ENCODE results near the gene ATP11B.

- TF ChIP-seq CTCF (tag by site-specific recombination; IDR thresholded peaks at IDR 0.05) (no peak), ZNF350 (tag by site-specific recombination; IDR thresholded peaks at IDR 0.05) (no peak), INSM2 (tag by site-specific recombination; IDR thresholded peaks at IDR 0.05) (no peak), KLF9 (tag by site-specific recombination; IDR thresholded peaks at IDR 0.05; ENCODE audit: low read depth) (no peak), TSHZ1 (tag by site-specific recombination; IDR thresholded peaks at IDR 0.05; ENCODE audit: borderline replicate concordance) (no peak), ZNF354C (tag by site-specific recombination; IDR thresholded peaks at IDR 0.05; ENCODE audit: borderline replicate concordance, low read depth) (no peak), YY1 (tag by site-specific recombination; IDR thresholded peaks at IDR 0.05) (no peak)
Measured at GRCh38 chr3:182909318-182910040, 116.2 kb downstream of the ATP11B start.

All from HEK293 (cell line).